ENCODE data around the gene REV1.

GRCh38 chr2:99489063-99489760, 605 bp downstream of the REV1 start:
- TF ChIP-seq CTCF (IDR thresholded peaks at IDR 0.05 in 4 of 5, conservative IDR thresholded peaks at IDR 0.05 in 1 of 5) (no peak), POLR2A (IDR thresholded peaks at IDR 0.05) (peak in 1 of 2 donors; percentile 54)
